Measurements from ENCODE around the gene ERBB4. TPM values are rescaled to one million over a fixed set of nuclear protein-coding genes. Genes with fewer than 3 reads are reported as not detected.

ERBB4 gene
- total and polyA plus RNA-seq, 2 of the 8 experiments (the other 6 are each of a cell fraction or from before 2014, with no cell fraction given), result 0.34 to 1.3 TPM

GRCh38 chr2:212454149-212454548 is 84.5 kb downstream of the ERBB4 start:
- no peak overlapping the region for H2AFZ ChIP-seq (ENCODE audit: low read length)
- no peaks in the 10 kb centered on the region for H3K79me2 ChIP-seq (ENCODE audit: control insufficient read depth in 1 of 2, insufficient read depth in 2 of 2, low read length in 2 of 2)
- WGBS, 2 experiments (ENCODE audit: extremely low coverage in 1 of 2, insufficient coverage in 1 of 2, insufficient read length in 1 of 2, insufficient replicate concordance in 2 of 2, low coverage in 1 of 2, low lambda C conversion rate in 2 of 2, missing lambda C conversion rate in 1 of 2), result 98% methylated on average over 3 of the region's 3 CpGs; no CpG with 5 or more reads in 1 of the 2 experiments
- no peak overlapping the region for H2BK5ac ChIP-seq (ENCODE audit: low read depth, low read length)
- H3K27ac ChIP-seq (ENCODE audit: low read depth, low read length), result no peak overlapping the region
- H2BK120ac ChIP-seq (replicated peaks; ENCODE audit: low read depth, low read length), result no peak overlapping the region
- no peak overlapping the region for H3K23ac ChIP-seq (ENCODE audit: insufficient read length)
- ChIA-PET POLR2A (ENCODE audit: partially characterized antibody) (no interaction called here), CTCF (ENCODE audit: partially characterized antibody) (interaction anchor here (0.6 kb wide), 1 partner anchor 82 kb away, joined by 3 read pairs; no protein-coding TSS in a partner anchor)
- H3K9me3 ChIP-seq (ENCODE audit: insufficient read depth in 2 of 2, low read depth in 1 of 2, low read length in 1 of 2), result no peaks in the 10 kb centered on the region
- H2BK12ac ChIP-seq (ENCODE audit: low read depth, low read length), result no peak overlapping the region
- H4K8ac ChIP-seq (ENCODE audit: extremely low read depth, insufficient read depth, low read length), result no peak overlapping the region
- H3K18ac ChIP-seq (ENCODE audit: extremely low read depth, low read length), result no peak overlapping the region
- H4K5ac ChIP-seq (ENCODE audit: insufficient read length, low read depth, low read length), result no peak overlapping the region
- H2BK20ac ChIP-seq (ENCODE audit: low read length), result no peak overlapping the region
- no peak overlapping the region for H3K4ac ChIP-seq (replicated peaks; ENCODE audit: insufficient read length, low read depth, low read length)
- H4K91ac ChIP-seq (replicated peaks; ENCODE audit: insufficient read length, low read length), result no peak overlapping the region
- no peaks in the 10 kb centered on the region for H3K27me3 ChIP-seq (replicated peaks in 1 of 4; ENCODE audit: control insufficient read depth in 3 of 4, extremely low read depth in 1 of 4, insufficient read depth in 3 of 4, low read length in 3 of 4)
- H3K56ac ChIP-seq (replicated peaks; ENCODE audit: insufficient read length, low read depth, low read length), result no peak overlapping the region
- no peak overlapping the region for H2AK5ac ChIP-seq (ENCODE audit: low read depth, low read length)
- DNase-seq (ENCODE audit: low read depth in 1 of 2, low spot score in 2 of 2) (no peak), FAIRE-seq (no peak)
- H3K23me2 ChIP-seq (ENCODE audit: low read depth, low read length), result no peaks in the 10 kb centered on the region
- H3K4me1 ChIP-seq (replicated peaks in 1 of 4; ENCODE audit: control insufficient read depth in 3 of 4, insufficient read depth in 4 of 4, low read length in 3 of 4), result peaks cover 0 to 4% (median 0%) of the 10 kb centered on the region in 4 experiments; a peak in 2 of 7 replicates
- no peak overlapping the region for H3K4me3 ChIP-seq (ENCODE audit: extremely low read depth in 1 of 4, insufficient read depth in 2 of 4, low read depth in 3 of 4, low read length in 4 of 4)
- no peak overlapping the region for H3K14ac ChIP-seq (ENCODE audit: insufficient read length)
- no peaks in the 10 kb centered on the region for H3K36me3 ChIP-seq (ENCODE audit: control insufficient read depth in 2 of 4, insufficient read depth in 4 of 4, low read length in 3 of 4)
- H3K9ac ChIP-seq (replicated peaks in 1 of 4; ENCODE audit: extremely low read depth in 1 of 4, low read depth in 3 of 4, low read length in 3 of 4), result no peak overlapping the region
- no peaks in the 10 kb centered on the region for H4K20me1 ChIP-seq (replicated peaks in 1 of 2; ENCODE audit: control insufficient read depth in 1 of 2, insufficient read depth in 2 of 2, low read length in 2 of 2)
- H3K79me1 ChIP-seq (ENCODE audit: low read depth, low read length), result no peaks in the 10 kb centered on the region
- TF ChIP-seq CTBP2 (IDR thresholded peaks at IDR 0.05; ENCODE audit: borderline replicate concordance, insufficient read depth, insufficient read length, low read length) (no peak), MAX (IDR thresholded peaks at IDR 0.05) (no peak), RNF2 (IDR thresholded peaks at IDR 0.05; ENCODE audit: borderline replicate concordance, low read depth, low read length, missing control alignments, poor library complexity, severe bottlenecking) (no peak)
- no peak overlapping the region for H3K4me2 ChIP-seq (ENCODE audit: insufficient read depth in 1 of 2, low read depth in 2 of 2, low read length in 2 of 2)
- no peak overlapping the region for H2BK15ac ChIP-seq (ENCODE audit: low read length)
